ENCODE data around the gene C19orf73.

GRCh38 chr19:49081273-49081672, 37.7 kb downstream of the C19orf73 start:
- TF ChIP-seq CTCF (IDR thresholded peaks at IDR 0.05) (no peak), POLR2AphosphoS5 (IDR thresholded peaks at IDR 0.05) (no peak)

Data from esophagus muscularis mucosa (tissue), 3 donors.